Measurements from ENCODE around the gene CROCC2. TPM values are rescaled to one million over a fixed set of nuclear protein-coding genes. Genes with fewer than 3 reads are reported as not detected.

The CROCC2 gene
- total RNA-seq, 1 donor from 2014 or later, result not detected

DNA sequence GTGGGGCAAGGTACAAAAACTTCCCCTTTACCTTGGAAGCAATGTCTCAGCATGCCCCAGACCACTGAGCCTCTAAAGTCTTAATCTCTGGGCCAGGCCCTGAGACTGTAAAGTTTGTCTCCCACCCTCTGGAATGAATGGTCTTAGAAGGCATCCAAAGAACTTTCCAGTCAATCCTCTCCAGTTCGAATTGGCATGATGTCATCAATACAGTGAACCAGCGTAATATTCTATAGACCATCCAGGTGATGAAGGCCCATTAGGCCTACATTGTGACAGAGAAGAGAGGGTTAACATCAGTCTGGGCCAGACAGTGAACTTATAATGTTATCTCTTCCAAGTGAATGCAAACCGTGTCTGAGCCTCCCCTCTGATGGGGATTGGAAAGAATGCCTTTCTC, 21.4 kb upstream of the CROCC2 start:
- DNase-seq (ENCODE audit: low read depth), result no peak
- TF ChIP-seq, protein P1, sequence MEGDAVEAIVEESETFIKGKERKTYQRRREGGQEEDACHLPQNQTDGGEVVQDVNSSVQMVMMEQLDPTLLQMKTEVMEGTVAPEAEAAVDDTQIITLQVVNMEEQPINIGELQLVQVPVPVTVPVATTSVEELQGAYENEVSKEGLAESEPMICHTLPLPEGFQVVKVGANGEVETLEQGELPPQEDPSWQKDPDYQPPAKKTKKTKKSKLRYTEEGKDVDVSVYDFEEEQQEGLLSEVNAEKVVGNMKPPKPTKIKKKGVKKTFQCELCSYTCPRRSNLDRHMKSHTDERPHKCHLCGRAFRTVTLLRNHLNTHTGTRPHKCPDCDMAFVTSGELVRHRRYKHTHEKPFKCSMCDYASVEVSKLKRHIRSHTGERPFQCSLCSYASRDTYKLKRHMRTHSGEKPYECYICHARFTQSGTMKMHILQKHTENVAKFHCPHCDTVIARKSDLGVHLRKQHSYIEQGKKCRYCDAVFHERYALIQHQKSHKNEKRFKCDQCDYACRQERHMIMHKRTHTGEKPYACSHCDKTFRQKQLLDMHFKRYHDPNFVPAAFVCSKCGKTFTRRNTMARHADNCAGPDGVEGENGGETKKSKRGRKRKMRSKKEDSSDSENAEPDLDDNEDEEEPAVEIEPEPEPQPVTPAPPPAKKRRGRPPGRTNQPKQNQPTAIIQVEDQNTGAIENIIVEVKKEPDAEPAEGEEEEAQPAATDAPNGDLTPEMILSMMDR (conservative IDR thresholded peaks at IDR 0.05; ENCODE audit: low read depth, low read length), result no peak
- H3K4me3 ChIP-seq (ENCODE audit: low read depth, low read length), result no peak overlapping the region

DNA sequence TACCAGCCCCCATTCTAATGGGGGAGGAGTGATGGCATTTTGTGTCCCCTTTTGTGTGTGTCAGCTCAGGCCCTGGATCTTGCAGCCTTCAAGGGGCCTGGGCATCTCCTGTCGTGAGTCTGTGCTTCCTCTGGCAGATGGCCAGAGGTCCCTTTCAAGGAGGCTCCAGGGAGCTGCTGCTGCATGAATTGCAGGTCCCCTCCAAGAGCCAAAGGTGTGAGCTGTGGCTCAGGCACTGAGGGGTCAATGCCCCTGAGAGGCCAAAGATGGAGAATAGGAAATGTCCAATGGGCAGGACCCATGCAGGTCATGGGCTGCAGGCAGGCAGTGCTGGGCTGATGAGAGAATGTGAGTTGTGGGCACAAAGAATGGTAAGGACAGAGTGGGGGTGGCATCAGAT, 20.6 kb upstream of the CROCC2 start:
- no peak overlapping the region for H3K4me3 ChIP-seq (ENCODE audit: low read depth, low read length)
- TF ChIP-seq, protein P1 (conservative IDR thresholded peaks at IDR 0.05; ENCODE audit: low read depth, low read length), result no peak
- no peak for DNase-seq (ENCODE audit: low read depth)

DNA sequence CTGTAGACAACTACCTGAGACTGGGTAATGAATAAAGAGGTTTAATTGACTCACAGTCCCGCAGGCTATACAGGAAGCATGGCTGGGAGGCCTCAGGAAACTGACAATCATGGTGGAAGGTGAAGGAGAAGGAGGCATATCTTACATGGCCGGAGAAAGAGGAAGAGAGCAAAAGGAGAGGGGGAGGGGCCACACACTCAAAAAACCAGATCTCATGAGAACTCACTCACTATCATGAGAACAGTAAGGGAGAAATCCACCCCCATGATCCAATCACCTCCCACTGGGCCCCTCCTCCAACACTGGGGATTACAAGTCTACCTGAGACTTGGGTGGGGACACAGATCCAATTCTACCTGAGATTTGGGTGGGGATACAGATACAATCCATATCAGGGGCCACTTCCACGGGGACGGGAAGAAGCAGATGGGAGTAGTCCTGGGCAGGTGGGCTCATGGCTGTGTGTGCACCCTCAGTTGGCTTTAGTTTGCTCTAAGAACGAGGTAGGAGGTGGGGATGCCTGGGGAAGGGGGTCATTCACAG, 20.0 kb upstream of the CROCC2 start:
- DNase-seq (ENCODE audit: low read depth), result no peak
- TF ChIP-seq, protein P1 (conservative IDR thresholded peaks at IDR 0.05; ENCODE audit: low read depth, low read length), result no peak
- H3K4me3 ChIP-seq (ENCODE audit: low read depth, low read length), result no peak overlapping the region

DNA sequence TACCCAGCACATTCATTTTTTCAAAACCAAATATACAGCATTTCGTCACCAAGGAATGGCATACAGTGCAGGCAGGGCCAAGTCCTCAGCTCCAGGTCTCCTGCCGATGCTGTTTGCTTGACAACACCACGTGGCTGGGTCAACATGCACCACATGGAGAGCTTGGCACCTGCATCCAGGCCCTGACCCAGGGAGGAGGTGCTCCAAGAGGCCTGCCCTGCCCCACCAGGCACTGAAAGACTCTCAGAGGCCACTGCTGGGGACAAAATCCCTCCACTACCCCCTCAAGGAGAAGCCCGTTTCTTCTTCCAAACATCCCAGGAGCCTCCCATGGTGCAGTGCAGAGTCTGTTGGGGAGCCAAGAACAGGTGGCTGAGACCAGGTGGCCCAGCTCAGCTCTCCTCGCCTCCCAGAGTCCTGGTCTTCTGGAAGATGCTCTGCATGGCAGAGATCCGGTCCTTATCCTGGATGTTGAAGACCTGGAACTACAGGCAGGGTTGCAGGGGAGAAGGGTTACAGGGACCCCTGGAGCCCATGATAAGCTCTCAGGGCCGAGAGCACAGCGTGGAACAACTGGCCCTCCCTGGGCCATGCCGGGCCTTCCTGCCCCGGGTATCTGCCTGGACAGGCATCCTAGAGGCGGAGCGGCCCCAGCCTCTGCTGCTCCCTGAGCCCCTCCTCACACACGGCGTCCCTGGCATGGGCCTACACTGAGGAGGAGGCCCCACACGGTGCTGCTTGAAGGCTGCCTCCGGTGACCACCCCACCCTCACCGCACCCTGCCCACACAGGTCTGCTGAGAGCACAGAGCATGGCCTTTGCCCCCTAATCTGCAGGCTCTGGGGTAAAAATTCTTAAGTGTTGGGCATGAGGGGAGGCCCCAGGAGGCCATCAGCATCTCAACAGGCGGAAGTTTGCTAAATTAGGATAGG, 19.2 kb upstream of the CROCC2 start:
- TF ChIP-seq, protein P1 (conservative IDR thresholded peaks at IDR 0.05; ENCODE audit: low read depth, low read length), result no peak
- H3K4me3 ChIP-seq (ENCODE audit: low read depth, low read length), result no peak overlapping the region
- DNase-seq (ENCODE audit: low read depth), result no peak

DNA sequence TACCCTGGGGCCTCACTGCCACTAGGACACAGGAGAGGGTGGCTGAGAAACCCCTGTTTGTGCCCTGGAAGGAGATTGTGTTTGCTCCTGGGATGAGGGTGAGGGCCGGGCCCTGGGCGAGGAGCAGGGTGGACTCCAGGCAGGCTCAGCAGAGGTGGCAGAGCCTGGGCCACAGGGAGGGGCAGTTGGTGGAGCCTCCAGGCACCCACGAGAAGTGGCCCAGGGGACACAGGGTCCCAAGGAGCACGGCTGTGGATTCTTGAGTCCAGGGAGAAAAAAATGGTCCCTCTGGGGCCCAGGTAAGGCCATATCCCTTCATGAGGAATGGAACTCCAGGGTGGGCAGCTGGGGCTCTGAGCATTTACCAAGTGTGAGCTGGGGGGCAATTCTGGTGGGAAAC, 18.5 kb upstream of the CROCC2 start:
- TF ChIP-seq, protein P1 (conservative IDR thresholded peaks at IDR 0.05; ENCODE audit: low read depth, low read length), result no peak
- no peak overlapping the region for H3K4me3 ChIP-seq (ENCODE audit: low read depth, low read length)
- DNase-seq (ENCODE audit: low read depth), result no peak

DNA sequence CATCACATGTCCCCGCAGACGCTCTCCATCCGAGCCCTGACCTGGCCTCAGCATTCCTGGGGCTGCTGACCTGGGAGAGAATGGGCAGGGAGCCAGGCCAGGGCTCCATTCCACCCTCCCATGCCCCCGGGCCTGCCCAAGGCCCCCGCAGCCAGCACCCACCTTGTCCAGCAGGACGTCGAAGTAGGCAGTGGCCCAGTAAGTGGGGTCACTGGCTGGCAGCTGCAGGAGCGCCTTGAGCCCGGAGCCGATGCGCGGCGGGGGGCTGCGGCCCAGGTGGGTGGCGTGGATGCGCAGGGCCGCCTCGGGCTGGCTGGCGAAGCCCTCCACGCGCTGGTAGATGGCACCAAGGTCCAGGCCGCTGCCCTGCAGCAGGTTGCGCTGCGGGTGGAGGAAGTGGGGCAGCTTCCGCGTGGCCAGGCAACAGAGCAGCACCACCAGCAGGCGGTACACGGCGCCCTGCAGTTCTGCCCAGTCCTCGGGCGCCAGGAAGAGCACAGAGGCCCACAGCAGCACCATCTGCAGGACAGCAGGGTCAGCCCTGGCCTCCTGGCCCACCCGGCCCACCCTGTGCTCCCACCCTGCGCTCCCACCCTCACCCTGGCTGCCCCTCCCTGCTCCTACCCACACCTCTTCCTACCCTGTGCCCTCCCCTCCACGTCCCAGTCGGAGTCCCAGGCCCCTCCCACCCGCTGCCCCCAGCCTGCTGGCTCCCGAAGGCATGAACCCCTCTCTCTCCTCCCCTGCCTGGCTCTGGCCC, 17.8 kb upstream of the CROCC2 start:
- no peak overlapping the region for H3K4me3 ChIP-seq (ENCODE audit: low read depth, low read length)
- TF ChIP-seq, protein P1 (conservative IDR thresholded peaks at IDR 0.05; ENCODE audit: low read depth, low read length), result no peak
- DNase-seq (ENCODE audit: low read depth), result no peak
